ENCODE measurements around the gene XRN1.

XRN1 gene

GRCh38 chr3:142296507-142296906, 151.3 kb downstream of the XRN1 start:
- no peak overlapping the region for H3K4me3 ChIP-seq (ENCODE audit: low read depth, low read length)
- TF ChIP-seq CTCF (IDR thresholded peaks at IDR 0.05; ENCODE audit: low read depth, low read length, missing control alignments) = no peak
- no peak for DNase-seq (ENCODE audit: low read depth)

GRCh38 chr3:142287866-142288638, 159.8 kb downstream of the XRN1 start:
- no peak overlapping the region for H3K4me3 ChIP-seq (ENCODE audit: low read depth, low read length)
- DNase-seq (ENCODE audit: low read depth) = no peak
- no peak for TF ChIP-seq CTCF (IDR thresholded peaks at IDR 0.05; ENCODE audit: low read depth, low read length, missing control alignments)

GRCh38 chr3:142285083-142285517, 162.7 kb downstream of the XRN1 start:
- DNase-seq (ENCODE audit: low read depth) = no peak
- no peak for TF ChIP-seq CTCF (IDR thresholded peaks at IDR 0.05; ENCODE audit: low read depth, low read length, missing control alignments)
- H3K4me3 ChIP-seq (ENCODE audit: low read depth, low read length) = no peak overlapping the region

- no peak for DNase-seq (ENCODE audit: low read depth)
- no peak for TF ChIP-seq CTCF (IDR thresholded peaks at IDR 0.05; ENCODE audit: low read depth, low read length, missing control alignments)
Measured at GRCh38 chr3:142282503-142282902, 165.3 kb downstream of the XRN1 start.

GRCh38 chr3:142281474-142281873, 166.4 kb downstream of the XRN1 start:
- H3K4me3 ChIP-seq (ENCODE audit: low read depth, low read length) = no peak overlapping the region
- TF ChIP-seq CTCF (IDR thresholded peaks at IDR 0.05; ENCODE audit: low read depth, low read length, missing control alignments) = no peak
- no peak for DNase-seq (ENCODE audit: low read depth)

More at GRCh38 chr3:142282503-142282902, 165.3 kb downstream of the XRN1 start:
- H3K4me3 ChIP-seq (ENCODE audit: low read depth, low read length) = no peak overlapping the region

GRCh38 chr3:142279965-142280590, 167.8 kb downstream of the XRN1 start:
- TF ChIP-seq CTCF (IDR thresholded peaks at IDR 0.05; ENCODE audit: low read depth, low read length, missing control alignments) = peak; percentile 66
- DNase-seq (ENCODE audit: low read depth) = peak; percentile 30
- no peak overlapping the region for H3K4me3 ChIP-seq (ENCODE audit: low read depth, low read length)
